ENCODE measurements around the gene NRSN2. TPM values are rescaled to one million over a fixed set of nuclear protein-coding genes. Genes with fewer than 3 reads are reported as not detected.

Gene NRSN2
- total RNA-seq, 1 donor from 2014 or later = 89.3 TPM

DNA sequence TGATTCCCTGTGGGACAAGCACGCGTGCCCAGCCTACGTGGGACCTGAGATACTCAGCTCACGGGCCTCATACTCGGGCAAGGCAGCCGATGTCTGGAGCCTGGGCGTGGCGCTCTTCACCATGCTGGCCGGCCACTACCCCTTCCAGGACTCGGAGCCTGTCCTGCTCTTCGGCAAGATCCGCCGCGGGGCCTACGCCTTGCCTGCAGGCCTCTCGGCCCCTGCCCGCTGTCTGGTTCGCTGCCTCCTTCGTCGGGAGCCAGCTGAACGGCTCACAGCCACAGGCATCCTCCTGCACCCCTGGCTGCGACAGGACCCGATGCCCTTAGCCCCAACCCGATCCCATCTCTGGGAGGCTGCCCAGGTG is 49.3 kb downstream of the NRSN2 start:
- Mint-ChIP-seq H3K27me3 (ENCODE audit: unreplicated experiment) (peaks cover 2% of the 10 kb centered on the region), H3K9me3 (ENCODE audit: unreplicated experiment) (no peaks in the 10 kb centered on the region)

DNA sequence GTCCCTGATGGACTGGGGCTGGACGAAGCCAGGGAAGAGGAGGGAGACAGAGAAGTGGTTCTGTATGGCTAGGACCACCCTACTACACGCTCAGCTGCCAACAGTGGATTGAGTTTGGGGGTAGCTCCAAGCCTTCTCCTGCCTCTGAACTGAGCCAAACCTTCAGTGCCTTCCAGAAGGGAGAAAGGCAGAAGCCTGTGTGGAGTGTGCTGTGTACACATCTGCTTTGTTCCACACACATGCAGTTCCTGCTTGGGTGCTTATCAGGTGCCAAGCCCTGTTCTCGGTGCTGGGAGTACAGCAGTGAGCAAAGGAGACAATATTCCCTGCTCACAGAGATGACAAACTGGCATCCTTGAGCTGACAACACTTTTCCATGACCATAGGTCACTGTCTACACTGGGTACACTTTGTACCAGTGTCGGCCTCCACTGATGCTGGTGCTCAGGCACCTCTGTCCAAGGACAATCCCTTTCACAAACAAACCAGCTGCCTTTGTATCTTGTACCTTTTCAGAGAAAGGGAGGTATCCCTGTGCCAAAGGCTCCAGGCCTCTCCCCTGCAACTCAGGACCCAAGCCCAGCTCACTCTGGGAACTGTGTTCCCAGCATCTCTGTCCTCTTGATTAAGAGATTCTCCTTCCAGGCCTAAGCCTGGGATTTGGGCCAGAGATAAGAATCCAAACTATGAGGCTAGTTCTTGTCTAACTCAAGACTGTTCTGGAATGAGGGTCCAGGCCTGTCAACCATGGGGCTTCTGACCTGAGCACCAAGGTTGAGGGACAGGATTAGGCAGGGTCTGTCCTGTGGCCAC is 49.9 kb downstream of the NRSN2 start:
- Mint-ChIP-seq H3K4me1 (ENCODE audit: low read depth, unreplicated experiment) (peaks cover 6% of the 10 kb centered on the region), H3K36me3 (ENCODE audit: unreplicated experiment) (no peaks in the 10 kb centered on the region), H3K4me3 (ENCODE audit: unreplicated experiment) (no peak overlapping the region), H3K27me3 (ENCODE audit: unreplicated experiment) (peaks cover 2% of the 10 kb centered on the region), H3K27ac (ENCODE audit: unreplicated experiment) (no peak overlapping the region), H3K9me3 (ENCODE audit: unreplicated experiment) (no peaks in the 10 kb centered on the region)
- no peak for DNase-seq
- TF ChIP-seq, protein P1, sequence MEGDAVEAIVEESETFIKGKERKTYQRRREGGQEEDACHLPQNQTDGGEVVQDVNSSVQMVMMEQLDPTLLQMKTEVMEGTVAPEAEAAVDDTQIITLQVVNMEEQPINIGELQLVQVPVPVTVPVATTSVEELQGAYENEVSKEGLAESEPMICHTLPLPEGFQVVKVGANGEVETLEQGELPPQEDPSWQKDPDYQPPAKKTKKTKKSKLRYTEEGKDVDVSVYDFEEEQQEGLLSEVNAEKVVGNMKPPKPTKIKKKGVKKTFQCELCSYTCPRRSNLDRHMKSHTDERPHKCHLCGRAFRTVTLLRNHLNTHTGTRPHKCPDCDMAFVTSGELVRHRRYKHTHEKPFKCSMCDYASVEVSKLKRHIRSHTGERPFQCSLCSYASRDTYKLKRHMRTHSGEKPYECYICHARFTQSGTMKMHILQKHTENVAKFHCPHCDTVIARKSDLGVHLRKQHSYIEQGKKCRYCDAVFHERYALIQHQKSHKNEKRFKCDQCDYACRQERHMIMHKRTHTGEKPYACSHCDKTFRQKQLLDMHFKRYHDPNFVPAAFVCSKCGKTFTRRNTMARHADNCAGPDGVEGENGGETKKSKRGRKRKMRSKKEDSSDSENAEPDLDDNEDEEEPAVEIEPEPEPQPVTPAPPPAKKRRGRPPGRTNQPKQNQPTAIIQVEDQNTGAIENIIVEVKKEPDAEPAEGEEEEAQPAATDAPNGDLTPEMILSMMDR (IDR thresholded peaks at IDR 0.05; ENCODE audit: partially characterized antibody, unreplicated experiment) = no peak

More for the DNA sequence above, 49.3 kb downstream of the NRSN2 start:
- no peak overlapping the region for H3K27ac Mint-ChIP-seq (ENCODE audit: unreplicated experiment)
- H3K4me1 Mint-ChIP-seq (ENCODE audit: low read depth, unreplicated experiment) = peaks cover 6% of the 10 kb centered on the region
- TF ChIP-seq, protein P1 (IDR thresholded peaks at IDR 0.05; ENCODE audit: partially characterized antibody, unreplicated experiment) = no peak
- no peak for DNase-seq
- H3K36me3 Mint-ChIP-seq (ENCODE audit: unreplicated experiment) = no peaks in the 10 kb centered on the region
- H3K4me3 Mint-ChIP-seq (ENCODE audit: unreplicated experiment) = no peak overlapping the region

DNA sequence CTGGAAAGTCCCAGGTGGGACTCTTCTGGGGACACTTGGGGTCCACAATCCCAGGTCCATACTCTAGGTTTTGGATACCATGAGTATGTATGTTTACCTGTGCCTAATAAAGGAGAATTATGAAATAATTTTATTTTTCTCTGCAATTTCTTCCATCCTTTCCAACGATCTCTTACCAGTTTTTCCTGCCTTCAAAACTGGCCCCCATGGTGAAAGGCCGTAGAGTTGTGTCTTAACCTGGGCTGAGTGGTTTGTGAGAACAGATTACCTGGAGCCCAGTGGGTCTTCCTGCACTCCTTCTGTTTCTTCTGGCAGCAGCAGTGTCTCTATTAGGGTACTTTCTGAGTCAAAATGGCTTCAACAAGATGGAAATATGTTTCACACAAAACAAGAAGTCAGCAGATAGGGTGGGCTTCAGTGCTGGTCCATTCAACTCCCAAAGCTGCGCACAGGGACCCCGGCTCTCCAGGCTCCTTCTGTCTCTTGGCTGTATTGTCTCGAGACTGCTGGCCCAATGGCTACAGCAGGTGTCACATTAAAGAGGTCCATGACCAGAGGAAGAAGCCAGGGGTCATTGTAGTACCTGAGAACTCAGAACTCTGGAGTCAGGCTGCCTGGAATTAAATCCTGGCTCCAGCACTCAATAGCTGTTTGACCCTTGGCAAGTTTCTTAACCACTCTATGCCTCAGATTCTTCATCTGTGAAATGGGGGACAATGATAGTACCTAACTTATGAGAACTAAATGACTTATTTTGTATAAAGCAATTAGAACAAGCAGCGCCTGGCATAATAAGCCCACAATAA is 50.7 kb downstream of the NRSN2 start:
- DNase-seq = no peak
- Mint-ChIP-seq H3K27me3 (ENCODE audit: unreplicated experiment) (peaks cover 2% of the 10 kb centered on the region), H3K9me3 (ENCODE audit: unreplicated experiment) (no peaks in the 10 kb centered on the region), H3K36me3 (ENCODE audit: unreplicated experiment) (no peaks in the 10 kb centered on the region), H3K27ac (ENCODE audit: unreplicated experiment) (no peak overlapping the region), H3K4me1 (ENCODE audit: low read depth, unreplicated experiment) (peaks cover 6% of the 10 kb centered on the region), H3K4me3 (ENCODE audit: unreplicated experiment) (no peak overlapping the region)
- TF ChIP-seq, protein P1 (IDR thresholded peaks at IDR 0.05; ENCODE audit: partially characterized antibody, unreplicated experiment) = no peak

DNA sequence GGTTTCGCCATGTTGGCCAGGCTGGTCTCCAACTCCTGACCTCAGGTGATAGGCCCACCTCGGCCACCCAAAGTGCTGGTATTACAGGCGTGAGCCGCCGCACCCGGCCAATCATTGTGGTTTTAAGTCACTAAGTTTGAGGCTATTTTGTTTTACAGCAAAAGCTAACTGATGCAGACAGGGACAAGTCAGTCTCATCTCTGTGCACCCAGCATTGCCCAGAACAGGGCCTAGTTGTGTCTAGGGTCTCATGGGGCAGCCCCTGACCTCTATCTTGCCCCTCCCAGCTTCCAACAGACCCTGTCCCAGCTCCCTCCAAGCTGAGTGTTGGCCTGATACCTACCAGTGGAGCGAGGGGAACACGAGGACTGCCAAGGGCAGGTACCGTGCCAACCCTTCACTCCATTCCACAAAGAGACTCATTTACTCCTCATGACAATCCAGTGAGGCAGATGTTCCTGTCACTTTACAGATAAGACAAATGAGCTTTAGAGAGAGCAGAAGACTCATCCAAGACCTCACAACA is 52.3 kb downstream of the NRSN2 start:
- no peak overlapping the region for H3K27ac Mint-ChIP-seq (ENCODE audit: unreplicated experiment)
- no peak overlapping the region for H3K4me3 Mint-ChIP-seq (ENCODE audit: unreplicated experiment)
- peaks cover 2% of the 10 kb centered on the region for H3K27me3 Mint-ChIP-seq (ENCODE audit: unreplicated experiment)
- TF ChIP-seq, protein P1 (IDR thresholded peaks at IDR 0.05; ENCODE audit: partially characterized antibody, unreplicated experiment) = no peak
- no peaks in the 10 kb centered on the region for H3K9me3 Mint-ChIP-seq (ENCODE audit: unreplicated experiment)
- H3K4me1 Mint-ChIP-seq (ENCODE audit: low read depth, unreplicated experiment) = peaks cover 6% of the 10 kb centered on the region
- no peak for DNase-seq
- H3K36me3 Mint-ChIP-seq (ENCODE audit: unreplicated experiment) = no peaks in the 10 kb centered on the region
